H1 (cell line): ENCODE results near the gene MRPS24. TPM values are rescaled to one million over a fixed set of nuclear protein-coding genes. Genes with fewer than 3 reads are reported as not detected.

Experiments
- NANOG ChIP-seq: IDR thresholded peaks from 2 replicates; pipeline ENCODE4 v1.6.1; 2011; ENCODE audit warnings: low read length, low read depth, mild to moderate bottlenecking, inconsistent platforms; ENCODE audit not compliant: insufficient read depth, poor library complexity, severe bottlenecking
- PHF8 ChIP-seq: fragments of 200-600 bp; sonication (generic); conservative IDR thresholded peaks from 2 replicates; pipeline ENCODE4 v1.7.1; 2012; ENCODE audit warnings: low read depth, mild to moderate bottlenecking, inconsistent platforms, low read length, moderate library complexity
- RBBP5 ChIP-seq: IDR thresholded peaks from 2 replicates; pipeline ENCODE4 v1.7.1; 2012; ENCODE audit warnings: low read depth, mild to moderate bottlenecking, inconsistent platforms, low read length, moderate library complexity, borderline replicate concordance
- RXRA ChIP-seq: IDR thresholded peaks from 2 replicates; pipeline ENCODE4 v1.6.1; 2011; ENCODE audit warnings: low read depth, mild to moderate bottlenecking, low read length, moderate library complexity; ENCODE audit not compliant: insufficient read depth
- polyA plus RNA-seq, 7 experiments: library from polyadenylated mRNA; depleted of rRNA in 3 of 7; stranded (reverse) in 5 of 7; unstranded in 2 of 7; fragments of >200 nt in 5 of 7; fragments of 200-250 nt in 2 of 7; gene quantifications; 1 replicate in 5 of 7; 2 replicates in 1 of 7; 4 replicates in 1 of 7; pipeline versions ENCODE4 v1.2.1 to v1.2.3, GENCODE V29; 2011 to 2013; ENCODE audit warnings: missing spikeins in 2 of 7, mixed read lengths in 2 of 7
- total RNA-seq: library from RNA; stranded (reverse); fragmentation: NEBNext Ultra II Directional; extraction: Animal tissue kit (Norgen Biotek cat#: 25700); gene quantifications from 2 replicates; pipeline ENCODE4 v1.2.1, GENCODE V29; 2021
- TF ChIP-seq, protein P1 (sequence below): fragments of 300-600 bp; sonication (generic); IDR thresholded peaks from 2 replicates; pipeline ENCODE4 v1.7.1; 2012; ENCODE audit warnings: low read length, moderate library complexity, mild to moderate bottlenecking, inconsistent platforms; ENCODE audit not compliant: insufficient replicate concordance

MRPS24 gene
- total and polyA plus RNA-seq, 2 of the 8 experiments (the other 6 are each of a cell fraction or from before 2014, with no cell fraction given) = 133 to 347 TPM

DNA sequence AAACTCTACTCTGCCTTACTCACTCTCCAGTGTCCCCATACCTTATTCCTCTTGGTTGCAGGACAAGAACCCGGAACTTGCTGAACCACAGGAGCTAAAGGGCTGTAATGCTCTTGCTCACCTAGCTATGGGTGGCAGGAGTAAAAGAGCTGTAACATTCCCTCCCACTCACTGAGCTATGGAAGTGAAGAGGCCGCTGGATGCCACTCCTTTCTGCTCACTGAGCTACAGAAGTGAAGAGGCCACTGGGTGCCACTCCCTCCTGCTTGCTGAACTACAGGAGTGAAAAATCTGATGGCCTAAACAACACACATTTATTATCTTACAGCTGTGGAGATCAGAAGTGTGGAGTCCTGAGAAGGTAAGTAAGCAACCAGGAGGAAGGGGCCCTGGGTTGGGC, 17.5 kb downstream of the MRPS24 start (continued):
- TF ChIP-seq, protein P1, sequence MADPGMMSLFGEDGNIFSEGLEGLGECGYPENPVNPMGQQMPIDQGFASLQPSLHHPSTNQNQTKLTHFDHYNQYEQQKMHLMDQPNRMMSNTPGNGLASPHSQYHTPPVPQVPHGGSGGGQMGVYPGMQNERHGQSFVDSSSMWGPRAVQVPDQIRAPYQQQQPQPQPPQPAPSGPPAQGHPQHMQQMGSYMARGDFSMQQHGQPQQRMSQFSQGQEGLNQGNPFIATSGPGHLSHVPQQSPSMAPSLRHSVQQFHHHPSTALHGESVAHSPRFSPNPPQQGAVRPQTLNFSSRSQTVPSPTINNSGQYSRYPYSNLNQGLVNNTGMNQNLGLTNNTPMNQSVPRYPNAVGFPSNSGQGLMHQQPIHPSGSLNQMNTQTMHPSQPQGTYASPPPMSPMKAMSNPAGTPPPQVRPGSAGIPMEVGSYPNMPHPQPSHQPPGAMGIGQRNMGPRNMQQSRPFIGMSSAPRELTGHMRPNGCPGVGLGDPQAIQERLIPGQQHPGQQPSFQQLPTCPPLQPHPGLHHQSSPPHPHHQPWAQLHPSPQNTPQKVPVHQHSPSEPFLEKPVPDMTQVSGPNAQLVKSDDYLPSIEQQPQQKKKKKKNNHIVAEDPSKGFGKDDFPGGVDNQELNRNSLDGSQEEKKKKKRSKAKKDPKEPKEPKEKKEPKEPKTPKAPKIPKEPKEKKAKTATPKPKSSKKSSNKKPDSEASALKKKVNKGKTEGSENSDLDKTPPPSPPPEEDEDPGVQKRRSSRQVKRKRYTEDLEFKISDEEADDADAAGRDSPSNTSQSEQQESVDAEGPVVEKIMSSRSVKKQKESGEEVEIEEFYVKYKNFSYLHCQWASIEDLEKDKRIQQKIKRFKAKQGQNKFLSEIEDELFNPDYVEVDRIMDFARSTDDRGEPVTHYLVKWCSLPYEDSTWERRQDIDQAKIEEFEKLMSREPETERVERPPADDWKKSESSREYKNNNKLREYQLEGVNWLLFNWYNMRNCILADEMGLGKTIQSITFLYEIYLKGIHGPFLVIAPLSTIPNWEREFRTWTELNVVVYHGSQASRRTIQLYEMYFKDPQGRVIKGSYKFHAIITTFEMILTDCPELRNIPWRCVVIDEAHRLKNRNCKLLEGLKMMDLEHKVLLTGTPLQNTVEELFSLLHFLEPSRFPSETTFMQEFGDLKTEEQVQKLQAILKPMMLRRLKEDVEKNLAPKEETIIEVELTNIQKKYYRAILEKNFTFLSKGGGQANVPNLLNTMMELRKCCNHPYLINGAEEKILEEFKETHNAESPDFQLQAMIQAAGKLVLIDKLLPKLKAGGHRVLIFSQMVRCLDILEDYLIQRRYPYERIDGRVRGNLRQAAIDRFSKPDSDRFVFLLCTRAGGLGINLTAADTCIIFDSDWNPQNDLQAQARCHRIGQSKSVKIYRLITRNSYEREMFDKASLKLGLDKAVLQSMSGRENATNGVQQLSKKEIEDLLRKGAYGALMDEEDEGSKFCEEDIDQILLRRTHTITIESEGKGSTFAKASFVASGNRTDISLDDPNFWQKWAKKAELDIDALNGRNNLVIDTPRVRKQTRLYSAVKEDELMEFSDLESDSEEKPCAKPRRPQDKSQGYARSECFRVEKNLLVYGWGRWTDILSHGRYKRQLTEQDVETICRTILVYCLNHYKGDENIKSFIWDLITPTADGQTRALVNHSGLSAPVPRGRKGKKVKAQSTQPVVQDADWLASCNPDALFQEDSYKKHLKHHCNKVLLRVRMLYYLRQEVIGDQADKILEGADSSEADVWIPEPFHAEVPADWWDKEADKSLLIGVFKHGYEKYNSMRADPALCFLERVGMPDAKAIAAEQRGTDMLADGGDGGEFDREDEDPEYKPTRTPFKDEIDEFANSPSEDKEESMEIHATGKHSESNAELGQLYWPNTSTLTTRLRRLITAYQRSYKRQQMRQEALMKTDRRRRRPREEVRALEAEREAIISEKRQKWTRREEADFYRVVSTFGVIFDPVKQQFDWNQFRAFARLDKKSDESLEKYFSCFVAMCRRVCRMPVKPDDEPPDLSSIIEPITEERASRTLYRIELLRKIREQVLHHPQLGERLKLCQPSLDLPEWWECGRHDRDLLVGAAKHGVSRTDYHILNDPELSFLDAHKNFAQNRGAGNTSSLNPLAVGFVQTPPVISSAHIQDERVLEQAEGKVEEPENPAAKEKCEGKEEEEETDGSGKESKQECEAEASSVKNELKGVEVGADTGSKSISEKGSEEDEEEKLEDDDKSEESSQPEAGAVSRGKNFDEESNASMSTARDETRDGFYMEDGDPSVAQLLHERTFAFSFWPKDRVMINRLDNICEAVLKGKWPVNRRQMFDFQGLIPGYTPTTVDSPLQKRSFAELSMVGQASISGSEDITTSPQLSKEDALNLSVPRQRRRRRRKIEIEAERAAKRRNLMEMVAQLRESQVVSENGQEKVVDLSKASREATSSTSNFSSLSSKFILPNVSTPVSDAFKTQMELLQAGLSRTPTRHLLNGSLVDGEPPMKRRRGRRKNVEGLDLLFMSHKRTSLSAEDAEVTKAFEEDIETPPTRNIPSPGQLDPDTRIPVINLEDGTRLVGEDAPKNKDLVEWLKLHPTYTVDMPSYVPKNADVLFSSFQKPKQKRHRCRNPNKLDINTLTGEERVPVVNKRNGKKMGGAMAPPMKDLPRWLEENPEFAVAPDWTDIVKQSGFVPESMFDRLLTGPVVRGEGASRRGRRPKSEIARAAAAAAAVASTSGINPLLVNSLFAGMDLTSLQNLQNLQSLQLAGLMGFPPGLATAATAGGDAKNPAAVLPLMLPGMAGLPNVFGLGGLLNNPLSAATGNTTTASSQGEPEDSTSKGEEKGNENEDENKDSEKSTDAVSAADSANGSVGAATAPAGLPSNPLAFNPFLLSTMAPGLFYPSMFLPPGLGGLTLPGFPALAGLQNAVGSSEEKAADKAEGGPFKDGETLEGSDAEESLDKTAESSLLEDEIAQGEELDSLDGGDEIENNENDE = no peak
- TF ChIP-seq RBBP5 (no peak), NANOG (no peak), RXRA (no peak), PHF8 (no peak)
